NT2/D1 (cell line): ENCODE data around the gene MSMP.

Source experiments
- SUZ12 ChIP-seq: IDR thresholded peaks from 2 replicates; pipeline ENCODE4 v1.6.1; 2011; ENCODE audit not compliant: insufficient read length, insufficient read depth; ENCODE audit errors: extremely low read depth
- YY1 ChIP-seq: IDR thresholded peaks from 2 replicates; pipeline ENCODE4 v1.6.1; 2011; ENCODE audit not compliant: insufficient read length, insufficient read depth

- no peak for TF ChIP-seq SUZ12
- no peak for TF ChIP-seq YY1
These were observed 39.4 kb upstream of the MSMP start for GRCh38 chr9:35793461-35793860.
